Panc1 (cell line): ENCODE measurements around the gene ESYT2. TPM values are rescaled to one million over a fixed set of nuclear protein-coding genes. Genes with fewer than 3 reads are reported as not detected.

Source experiments
- ATAC-seq: fragments of 200-7000 bp; cut with Tn5 transposase; 2 replicates; pipeline ENCODE4 v1.9.1; 2020; ENCODE audit warnings: mild to moderate bottlenecking, moderate library complexity
- BruUV-seq: library from RNA; stranded (reverse); fragments of 400-500 nt; replicated peaks from 2 replicates; lab custom pipeline; 2021; lab: Mats Ljungman, UMichigan
- CTCF ChIA-PET: fragments of 300-600 bp; sonication (Branson Sonifier 250); formaldehyde crosslinking; loops from one replicate; lab custom pipeline; 2022; ENCODE audit warnings: antibody characterized with exemption; lab: Charles Lee
- POLR2A ChIA-PET: fragments of 300-600 bp; sonication (Branson Sonifier 250); formaldehyde crosslinking; loops from one replicate; lab custom pipeline; 2022; ENCODE audit warnings: antibody characterized with exemption; lab: Charles Lee
- DNase-seq: peaks from one replicate; pipeline ENCODE4 v3.0.0-alpha.2; 2010; ENCODE audit warnings: low read depth, low spot score
- H3K27ac ChIP-seq: 2 replicates; pipeline ENCODE4 v1.5.1; 2011; ENCODE audit warnings: mild to moderate bottlenecking, low read length, inconsistent platforms
- H3K27me3 ChIP-seq: fragments of 200-500 bp; sonication (Bioruptor generic); 2 replicates; pipeline ENCODE4 v1.6.0; 2014; ENCODE audit warnings: low read length, inconsistent platforms; ENCODE audit not compliant: control insufficient read depth, insufficient read depth
- H3K36me3 ChIP-seq: fragments of 200-500 bp; sonication (Bioruptor generic); 2 replicates; pipeline ENCODE4 v1.5.1; 2014; ENCODE audit warnings: inconsistent platforms, mild to moderate bottlenecking, low read length, moderate library complexity; ENCODE audit not compliant: control insufficient read depth, insufficient read depth
- H3K4me1 ChIP-seq: 2 replicates; pipeline ENCODE4 v1.5.1; 2011; ENCODE audit warnings: inconsistent platforms, mild to moderate bottlenecking, low read length, moderate library complexity; ENCODE audit not compliant: control insufficient read depth, insufficient read depth
- H3K4me3 ChIP-seq, 2 experiments: 2 replicates each; pipeline ENCODE4 v1.5.1; 2011 to 2012; ENCODE audit warnings: low read depth in 2 of 2, low read length in 2 of 2, mild to moderate bottlenecking in 2 of 2, inconsistent platforms in 1 of 2, moderate library complexity in 1 of 2
- H3K9me3 ChIP-seq: fragments of 200-500 bp; sonication (Bioruptor generic); 2 replicates; pipeline ENCODE4 v1.5.1; 2014; ENCODE audit warnings: low read depth, mild to moderate bottlenecking, inconsistent platforms, low read length, moderate library complexity; ENCODE audit not compliant: control insufficient read depth, insufficient read depth
- POLR2AphosphoS5 ChIP-seq: IDR thresholded peaks from 2 replicates; pipeline ENCODE4 v1.6.1; 2012; ENCODE audit warnings: mild to moderate bottlenecking, low read depth, low read length, moderate library complexity
- SIN3A ChIP-seq: IDR thresholded peaks from 2 replicates; pipeline ENCODE4 v1.6.1; 2012; ENCODE audit warnings: low read depth, mild to moderate bottlenecking, low read length, moderate library complexity, borderline replicate concordance; ENCODE audit not compliant: insufficient read depth
- TCF7L2 ChIP-seq: IDR thresholded peaks from 2 replicates; pipeline ENCODE4 v1.6.1; 2011; ENCODE audit warnings: mild to moderate bottlenecking, low read depth, low read length, inconsistent platforms
- in situ Hi-C: cut with HindIII; loops from 2 replicates; pipeline ENCODE4 v1.10.0; 2016; ENCODE audit warnings: low sequenced_read_pairs, low pct_unique_long_range_greater_than_20kb
- intact Hi-C: fragments of 100-400 bp; cut with micrococcal nuclease; formaldehyde crosslinking; loops from one replicate; pipeline ENCODE4 v1.10.0; 2022; ENCODE audit not compliant: unreplicated experiment
- total RNA-seq: library from RNA; stranded (reverse); gene quantifications from one replicate; pipeline ENCODE4 v1.2.1, GENCODE V29; 2021; ENCODE audit not compliant: unreplicated experiment
- TF ChIP-seq, protein P1 (sequence below): fragments of 450-650 bp; IDR thresholded peaks from 2 replicates; pipeline ENCODE4 v1.5.1; 2017; ENCODE audit warnings: mild to moderate bottlenecking
- TF ChIP-seq, protein P2 (sequence below), 2 experiments: IDR thresholded peaks; 2 replicates each; pipeline ENCODE4 v1.6.1; 2011 to 2012; ENCODE audit warnings: low read depth in 2 of 2, control low read depth in 1 of 2, low read length in 1 of 2, mild to moderate bottlenecking in 1 of 2, moderate library complexity in 1 of 2; ENCODE audit not compliant: insufficient read depth in 1 of 2

Gene ESYT2
- total RNA-seq, 1 experiment from 2014 or later: 92.7 TPM

GRCh38 chr7:158767707-158768106, 61.6 kb downstream of the ESYT2 start:
- Histone ChIP-seq H3K4me3 (no peak overlapping the region), H3K9me3 (no peaks in the 10 kb centered on the region), H3K36me3 (peaks cover 5% of the 10 kb centered on the region; the same call in 1 of the 2 replicates), H3K4me1 (no peaks in the 10 kb centered on the region), H3K27ac (no peak overlapping the region), H3K27me3 (no peaks in the 10 kb centered on the region)
- intact Hi-C loops: no loop called here
- TSS peak; percentile 36 for BruUV-seq
- TF ChIP-seq, protein P1, sequence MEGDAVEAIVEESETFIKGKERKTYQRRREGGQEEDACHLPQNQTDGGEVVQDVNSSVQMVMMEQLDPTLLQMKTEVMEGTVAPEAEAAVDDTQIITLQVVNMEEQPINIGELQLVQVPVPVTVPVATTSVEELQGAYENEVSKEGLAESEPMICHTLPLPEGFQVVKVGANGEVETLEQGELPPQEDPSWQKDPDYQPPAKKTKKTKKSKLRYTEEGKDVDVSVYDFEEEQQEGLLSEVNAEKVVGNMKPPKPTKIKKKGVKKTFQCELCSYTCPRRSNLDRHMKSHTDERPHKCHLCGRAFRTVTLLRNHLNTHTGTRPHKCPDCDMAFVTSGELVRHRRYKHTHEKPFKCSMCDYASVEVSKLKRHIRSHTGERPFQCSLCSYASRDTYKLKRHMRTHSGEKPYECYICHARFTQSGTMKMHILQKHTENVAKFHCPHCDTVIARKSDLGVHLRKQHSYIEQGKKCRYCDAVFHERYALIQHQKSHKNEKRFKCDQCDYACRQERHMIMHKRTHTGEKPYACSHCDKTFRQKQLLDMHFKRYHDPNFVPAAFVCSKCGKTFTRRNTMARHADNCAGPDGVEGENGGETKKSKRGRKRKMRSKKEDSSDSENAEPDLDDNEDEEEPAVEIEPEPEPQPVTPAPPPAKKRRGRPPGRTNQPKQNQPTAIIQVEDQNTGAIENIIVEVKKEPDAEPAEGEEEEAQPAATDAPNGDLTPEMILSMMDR: no peak
- TF ChIP-seq, protein P2, sequence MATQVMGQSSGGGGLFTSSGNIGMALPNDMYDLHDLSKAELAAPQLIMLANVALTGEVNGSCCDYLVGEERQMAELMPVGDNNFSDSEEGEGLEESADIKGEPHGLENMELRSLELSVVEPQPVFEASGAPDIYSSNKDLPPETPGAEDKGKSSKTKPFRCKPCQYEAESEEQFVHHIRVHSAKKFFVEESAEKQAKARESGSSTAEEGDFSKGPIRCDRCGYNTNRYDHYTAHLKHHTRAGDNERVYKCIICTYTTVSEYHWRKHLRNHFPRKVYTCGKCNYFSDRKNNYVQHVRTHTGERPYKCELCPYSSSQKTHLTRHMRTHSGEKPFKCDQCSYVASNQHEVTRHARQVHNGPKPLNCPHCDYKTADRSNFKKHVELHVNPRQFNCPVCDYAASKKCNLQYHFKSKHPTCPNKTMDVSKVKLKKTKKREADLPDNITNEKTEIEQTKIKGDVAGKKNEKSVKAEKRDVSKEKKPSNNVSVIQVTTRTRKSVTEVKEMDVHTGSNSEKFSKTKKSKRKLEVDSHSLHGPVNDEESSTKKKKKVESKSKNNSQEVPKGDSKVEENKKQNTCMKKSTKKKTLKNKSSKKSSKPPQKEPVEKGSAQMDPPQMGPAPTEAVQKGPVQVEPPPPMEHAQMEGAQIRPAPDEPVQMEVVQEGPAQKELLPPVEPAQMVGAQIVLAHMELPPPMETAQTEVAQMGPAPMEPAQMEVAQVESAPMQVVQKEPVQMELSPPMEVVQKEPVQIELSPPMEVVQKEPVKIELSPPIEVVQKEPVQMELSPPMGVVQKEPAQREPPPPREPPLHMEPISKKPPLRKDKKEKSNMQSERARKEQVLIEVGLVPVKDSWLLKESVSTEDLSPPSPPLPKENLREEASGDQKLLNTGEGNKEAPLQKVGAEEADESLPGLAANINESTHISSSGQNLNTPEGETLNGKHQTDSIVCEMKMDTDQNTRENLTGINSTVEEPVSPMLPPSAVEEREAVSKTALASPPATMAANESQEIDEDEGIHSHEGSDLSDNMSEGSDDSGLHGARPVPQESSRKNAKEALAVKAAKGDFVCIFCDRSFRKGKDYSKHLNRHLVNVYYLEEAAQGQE (IDR thresholded peaks at IDR 0.05; ENCODE audit: insufficient read depth in 1 of 2, low read depth in 2 of 2, low read length in 1 of 2): no peak
- no peak for TF ChIP-seq TCF7L2
- TF ChIP-seq POLR2AphosphoS5: no peak
- TF ChIP-seq SIN3A: no peak
- CTCF ChIA-PET: no interaction called here
- in situ Hi-C loops: no loop called here
- ATAC-seq (no peak), DNase-seq (no peak)
- POLR2A ChIA-PET: no interaction called here

DNA sequence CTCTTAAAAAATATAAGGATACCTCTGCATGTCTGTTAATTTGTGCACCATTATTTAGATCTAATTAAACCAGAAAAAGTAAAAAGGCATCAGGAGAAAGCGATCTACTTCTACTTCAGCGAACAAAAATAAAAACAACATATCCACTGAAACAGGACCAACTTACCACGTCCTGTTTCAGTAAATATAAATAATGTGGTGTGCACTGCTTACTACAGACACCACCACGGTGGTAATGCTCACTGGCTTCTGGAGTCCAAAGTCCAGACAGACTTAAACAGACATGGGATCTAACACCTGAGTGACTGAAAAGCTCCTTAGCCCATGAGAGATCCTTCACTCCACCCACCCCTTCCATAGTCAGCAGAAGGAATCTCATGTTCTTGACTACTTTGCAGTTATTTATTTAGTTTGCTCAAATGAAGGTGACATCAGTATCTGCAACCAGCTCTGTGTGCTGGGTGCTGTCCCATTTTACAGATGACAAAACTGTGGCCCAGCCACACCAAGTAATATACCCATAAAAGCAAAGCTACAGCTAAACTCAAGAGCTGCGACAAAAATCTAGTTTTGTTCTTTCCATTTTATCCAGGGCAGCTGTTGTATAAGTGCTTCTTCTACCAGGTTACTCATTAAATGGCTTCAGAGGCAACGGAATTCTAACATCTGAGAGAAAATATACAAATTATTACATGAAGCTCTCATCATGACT, 62.6 kb downstream of the ESYT2 start:
- no peak for DNase-seq
- ChIA-PET CTCF (no interaction called here), POLR2A (no interaction called here)
- peaks cover 5% of the 10 kb centered on the region; the same call in 1 of the 2 replicates for H3K36me3 ChIP-seq
- intact Hi-C loops (no loop called here), in situ Hi-C loops (no loop called here)
- no peak overlapping the region for H3K27ac ChIP-seq
- no peak overlapping the region for H3K4me3 ChIP-seq
- no peak for ATAC-seq
- TF ChIP-seq, protein P2 (IDR thresholded peaks at IDR 0.05; ENCODE audit: insufficient read depth in 1 of 2, low read depth in 2 of 2, low read length in 1 of 2): no peak
- no peak for TF ChIP-seq POLR2AphosphoS5
- no peak for TF ChIP-seq TCF7L2
- TF ChIP-seq SIN3A: no peak
- TF ChIP-seq, protein P1: no peak
- no peaks in the 10 kb centered on the region for H3K9me3 ChIP-seq
- no peaks in the 10 kb centered on the region for H3K4me1 ChIP-seq
- BruUV-seq: no TSS peak
- no peaks in the 10 kb centered on the region for H3K27me3 ChIP-seq
